H1 (cell line): ENCODE results near the gene PPM1M. TPM values are rescaled to one million over a fixed set of nuclear protein-coding genes. Genes with fewer than 3 reads are reported as not detected.
A peak's percentile ranks its signal among the peaks of the same experiment; 100 is the strongest.

Experiments used
- BCL11A ChIP-seq, 2 experiments: IDR thresholded peaks; one replicate each; pipeline ENCODE4 v1.6.1; 2011; ENCODE audit warnings: low read depth in 2 of 2, low read length in 2 of 2, mild to moderate bottlenecking in 2 of 2
- CTBP2 ChIP-seq: IDR thresholded peaks from 2 replicates; pipeline ENCODE4 v1.7.0; 2011; ENCODE audit warnings: borderline replicate concordance, mild to moderate bottlenecking, moderate library complexity, mixed read lengths, low read length; ENCODE audit not compliant: insufficient read depth, insufficient read length
- EP300 ChIP-seq, 2 experiments: IDR thresholded peaks; 1 replicate in 1 of 2; 2 replicates in 1 of 2; pipeline ENCODE4 v1.6.1; 2011 to 2012; ENCODE audit warnings: low read depth in 2 of 2, low read length in 2 of 2, mild to moderate bottlenecking in 2 of 2, borderline replicate concordance in 1 of 2, inconsistent platforms in 1 of 2, moderate library complexity in 1 of 2
- EZH2 ChIP-seq: fragments of 200-600 bp; sonication (generic); IDR thresholded peaks from 2 replicates; pipeline ENCODE4 v1.7.1; 2012; ENCODE audit warnings: low read depth, mild to moderate bottlenecking, moderate library complexity, low read length, inconsistent platforms; ENCODE audit not compliant: severe bottlenecking
- GABPA ChIP-seq: IDR thresholded peaks from 2 replicates; pipeline ENCODE4 v1.6.1; 2011; ENCODE audit warnings: mild to moderate bottlenecking, low read length, moderate library complexity, borderline replicate concordance; ENCODE audit not compliant: insufficient read depth
- GTF2F1 ChIP-seq: IDR thresholded peaks from 2 replicates; pipeline ENCODE4 v1.6.1; 2012; ENCODE audit warnings: low read depth, low read length, improper control_type of control experiment, borderline replicate concordance
- HDAC2 ChIP-seq, 2 experiments: fragments of 300-600 bp in 1 of 2; sonication (generic) in 1 of 2; IDR thresholded peaks; 2 replicates each; pipeline ENCODE4 v1.6.1; 2011 to 2012; ENCODE audit warnings: low read depth in 2 of 2, low read length in 2 of 2, mild to moderate bottlenecking in 2 of 2, moderate library complexity in 2 of 2, borderline replicate concordance in 1 of 2, inconsistent platforms in 1 of 2
- JUN ChIP-seq: IDR thresholded peaks from 2 replicates; pipeline ENCODE4 v1.6.1; 2011; ENCODE audit warnings: low read depth, mild to moderate bottlenecking, improper control_type of control experiment, low read length
- KDM1A ChIP-seq: fragments of 200-600, 300-600 bp; sonication (generic); IDR thresholded peaks from 2 replicates; pipeline ENCODE4 v1.7.1; 2016; ENCODE audit warnings: mild to moderate bottlenecking, low read length, borderline replicate concordance
- KDM5A ChIP-seq: fragments of 200-600 bp; IDR thresholded peaks from 2 replicates; pipeline ENCODE4 v1.7.1; 2012; ENCODE audit warnings: mild to moderate bottlenecking, low read length, inconsistent platforms, mixed read lengths
- MAFK ChIP-seq: IDR thresholded peaks from 2 replicates; pipeline ENCODE4 v1.6.1; 2012; ENCODE audit warnings: low read depth, mild to moderate bottlenecking, improper control_type of control experiment, low read length
- NRF1 ChIP-seq: IDR thresholded peaks from 2 replicates; pipeline ENCODE4 v1.6.1; 2011; ENCODE audit warnings: mild to moderate bottlenecking, low read depth, low read length, improper control_type of control experiment
- POLR2A ChIP-seq, 2 experiments: IDR thresholded peaks; 1 replicate in 1 of 2; 2 replicates in 1 of 2; pipeline ENCODE4 v1.6.1; 2011; ENCODE audit warnings: low read depth in 2 of 2, low read length in 2 of 2, mild to moderate bottlenecking in 2 of 2; ENCODE audit errors: control extremely low read depth in 1 of 2
- RFX5 ChIP-seq: IDR thresholded peaks from 2 replicates; pipeline ENCODE4 v1.6.1; 2011; ENCODE audit warnings: low read depth, low read length, improper control_type of control experiment, borderline replicate concordance
- RXRA ChIP-seq: IDR thresholded peaks from 2 replicates; pipeline ENCODE4 v1.6.1; 2011; ENCODE audit warnings: low read depth, mild to moderate bottlenecking, low read length, moderate library complexity; ENCODE audit not compliant: insufficient read depth
- SP1 ChIP-seq: IDR thresholded peaks from 2 replicates; pipeline ENCODE4 v1.6.1; 2011; ENCODE audit warnings: low read depth, low read length
- SP4 ChIP-seq: IDR thresholded peaks from 2 replicates; pipeline ENCODE4 v1.6.1; 2012; ENCODE audit warnings: low read length, inconsistent platforms
- TAF7 ChIP-seq: optimal IDR thresholded peaks from 2 replicates; pipeline ENCODE3; 2011; ENCODE audit warnings: low read depth, mild to moderate bottlenecking, inconsistent platforms, low read length, moderate library complexity, borderline replicate concordance
- YY1 ChIP-seq: IDR thresholded peaks from 2 replicates; pipeline ENCODE4 v1.6.1; 2011; ENCODE audit warnings: low read depth, mild to moderate bottlenecking, low read length
- polyA plus RNA-seq, 7 experiments: library from polyadenylated mRNA; depleted of rRNA in 3 of 7; stranded (reverse) in 5 of 7; unstranded in 2 of 7; fragments of >200 nt in 5 of 7; fragments of 200-250 nt in 2 of 7; gene quantifications; 1 replicate in 5 of 7; 2 replicates in 1 of 7; 4 replicates in 1 of 7; pipeline versions ENCODE4 v1.2.1 to v1.2.3, GENCODE V29; 2011 to 2013; ENCODE audit warnings: missing spikeins in 2 of 7, mixed read lengths in 2 of 7
- total RNA-seq: library from RNA; stranded (reverse); fragmentation: NEBNext Ultra II Directional; extraction: Animal tissue kit (Norgen Biotek cat#: 25700); gene quantifications from 2 replicates; pipeline ENCODE4 v1.2.1, GENCODE V29; 2021
- TF ChIP-seq, protein P1 (sequence below): IDR thresholded peaks from 2 replicates; pipeline ENCODE4 v1.6.1; 2012; ENCODE audit warnings: low read length, inconsistent platforms
- TF ChIP-seq, protein P2 (sequence below): IDR thresholded peaks from 2 replicates; pipeline ENCODE4 v1.6.1; 2012; ENCODE audit warnings: inconsistent platforms
- TF ChIP-seq, protein P3 (sequence below): IDR thresholded peaks from 2 replicates; pipeline ENCODE4 v1.6.1; 2012; ENCODE audit warnings: inconsistent platforms

PPM1M gene
- total and polyA plus RNA-seq, 2 of the 8 experiments (the other 6 are each of a cell fraction or from before 2014, with no cell fraction given): 5.2 to 6.3 TPM

DNA sequence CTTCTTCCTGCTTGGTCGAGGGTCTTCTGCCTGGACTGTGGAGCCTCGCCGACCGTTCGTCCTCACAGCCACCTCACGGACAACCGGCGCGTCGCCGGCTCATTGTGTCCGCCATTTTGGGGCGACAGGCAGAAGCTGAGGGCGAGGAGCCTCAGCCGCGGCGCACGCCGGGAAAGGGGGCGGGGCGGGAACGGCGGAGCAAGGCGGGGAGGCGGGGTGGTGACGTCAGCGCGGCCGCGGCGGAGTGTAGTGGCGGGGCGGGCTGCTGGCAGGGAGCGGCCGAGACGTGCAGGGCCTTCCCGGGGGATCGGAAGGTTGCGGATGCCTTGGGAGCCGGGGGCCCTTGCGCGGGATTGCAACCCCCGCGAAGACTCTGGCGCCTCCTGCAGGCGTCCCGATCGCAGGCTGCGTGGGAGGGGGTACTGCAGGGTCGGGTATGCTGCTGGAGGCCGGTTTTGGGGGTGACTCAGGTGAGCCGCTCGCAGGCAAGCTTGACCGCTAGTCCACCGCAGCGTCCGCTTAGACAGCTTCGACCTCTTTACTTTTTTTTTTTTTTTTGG is 33.0 kb downstream of the PPM1M start, which contains the start of gene WDR82 (continued):
- TF ChIP-seq NRF1 (no peak), KDM1A (no peak; the same call in 1 of the 2 replicates), GABPA (no peak), HDAC2 (IDR thresholded peaks at IDR 0.05; ENCODE audit: borderline replicate concordance in 1 of 2, low read depth in 2 of 2, low read length in 2 of 2) (no peak), EZH2 (no peak), SP1 (no peak), KDM5A (no peak), POLR2A (IDR thresholded peaks at IDR 0.05; ENCODE audit: control extremely low read depth in 1 of 2, low read depth in 2 of 2, low read length in 2 of 2) (peak; percentile 96 to 97), TAF7 (peak; percentile 94), SP4 (0 out of 2 replicates have a peak, but pooled peaks have one; percentile 37), RFX5 (no peak), BCL11A (IDR thresholded peaks at IDR 0.05; ENCODE audit: low read depth in 2 of 2, low read length in 2 of 2) (no peak), JUN (no peak), YY1 (peak; percentile 97), EP300 (IDR thresholded peaks at IDR 0.05; ENCODE audit: borderline replicate concordance in 1 of 2, low read depth in 2 of 2, low read length in 2 of 2) (no peak), CTBP2 (no peak), RXRA (no peak), MAFK (no peak), GTF2F1 (0 out of 2 replicates have a peak, but pooled peaks have one; percentile 8)
- TF ChIP-seq, protein P1, sequence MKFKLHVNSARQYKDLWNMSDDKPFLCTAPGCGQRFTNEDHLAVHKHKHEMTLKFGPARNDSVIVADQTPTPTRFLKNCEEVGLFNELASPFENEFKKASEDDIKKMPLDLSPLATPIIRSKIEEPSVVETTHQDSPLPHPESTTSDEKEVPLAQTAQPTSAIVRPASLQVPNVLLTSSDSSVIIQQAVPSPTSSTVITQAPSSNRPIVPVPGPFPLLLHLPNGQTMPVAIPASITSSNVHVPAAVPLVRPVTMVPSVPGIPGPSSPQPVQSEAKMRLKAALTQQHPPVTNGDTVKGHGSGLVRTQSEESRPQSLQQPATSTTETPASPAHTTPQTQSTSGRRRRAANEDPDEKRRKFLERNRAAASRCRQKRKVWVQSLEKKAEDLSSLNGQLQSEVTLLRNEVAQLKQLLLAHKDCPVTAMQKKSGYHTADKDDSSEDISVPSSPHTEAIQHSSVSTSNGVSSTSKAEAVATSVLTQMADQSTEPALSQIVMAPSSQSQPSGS: peak; percentile 70
- TF ChIP-seq, protein P2, sequence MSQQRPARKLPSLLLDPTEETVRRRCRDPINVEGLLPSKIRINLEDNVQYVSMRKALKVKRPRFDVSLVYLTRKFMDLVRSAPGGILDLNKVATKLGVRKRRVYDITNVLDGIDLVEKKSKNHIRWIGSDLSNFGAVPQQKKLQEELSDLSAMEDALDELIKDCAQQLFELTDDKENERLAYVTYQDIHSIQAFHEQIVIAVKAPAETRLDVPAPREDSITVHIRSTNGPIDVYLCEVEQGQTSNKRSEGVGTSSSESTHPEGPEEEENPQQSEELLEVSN: no peak
- TF ChIP-seq, protein P3, sequence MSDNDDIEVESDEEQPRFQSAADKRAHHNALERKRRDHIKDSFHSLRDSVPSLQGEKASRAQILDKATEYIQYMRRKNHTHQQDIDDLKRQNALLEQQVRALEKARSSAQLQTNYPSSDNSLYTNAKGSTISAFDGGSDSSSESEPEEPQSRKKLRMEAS: peak; percentile 25; the same call in 1 of the 2 replicates
